DOHH2 (cell line): Measurements from ENCODE around the gene FYCO1.
A peak's percentile ranks its signal among the peaks of the same experiment; 100 is the strongest.

ENCODE experiments used
- H3F3A ChIP-seq: fragments of 200-600 bp; sonication (generic), shearing (Covaris generic); 2 replicates; pipeline ENCODE4 v1.6.0; 2016; ENCODE audit warnings: antibody characterized with exemption, mild to moderate bottlenecking; ENCODE audit not compliant: control insufficient read depth, insufficient read depth
- H3K27ac ChIP-seq: fragments of 200-600 bp; sonication (generic); 2 replicates; pipeline ENCODE4 v1.5.1; 2014; ENCODE audit warnings: low read depth, mild to moderate bottlenecking, low read length, moderate library complexity
- H3K27me3 ChIP-seq: fragments of 200-600 bp; sonication (generic); 2 replicates; pipeline ENCODE4 v1.6.1; 2014; ENCODE audit warnings: mild to moderate bottlenecking, low read length, mixed read lengths; ENCODE audit not compliant: control insufficient read depth
- H3K36me3 ChIP-seq: fragments of 200-600 bp; sonication (generic); 2 replicates; pipeline ENCODE4 v1.6.1; 2014; ENCODE audit warnings: mild to moderate bottlenecking, low read length, moderate library complexity, mixed read lengths; ENCODE audit not compliant: control insufficient read depth
- H3K4me1 ChIP-seq: fragments of 200-600 bp; sonication (generic); 2 replicates; pipeline ENCODE4 v1.6.1; 2014; ENCODE audit warnings: mild to moderate bottlenecking, low read length, mixed read lengths; ENCODE audit not compliant: control insufficient read depth
- H3K4me2 ChIP-seq: fragments of 200-600 bp; sonication (generic); 2 replicates; pipeline ENCODE4 v1.6.0; 2014; ENCODE audit warnings: mild to moderate bottlenecking, low read length, moderate library complexity
- H3K4me3 ChIP-seq: fragments of 200-600 bp; sonication (generic); 2 replicates; pipeline ENCODE4 v1.5.1; 2014; ENCODE audit warnings: mild to moderate bottlenecking, low read length, mixed read lengths
- H3K79me2 ChIP-seq: fragments of 200-600 bp; sonication (generic); 2 replicates; pipeline ENCODE4 v1.6.1; 2014; ENCODE audit warnings: mild to moderate bottlenecking, low read length, mixed read lengths; ENCODE audit not compliant: control insufficient read depth
- H3K9me2 ChIP-seq: fragments of 200-600 bp; sonication (generic); replicated peaks from 2 replicates; pipeline ENCODE4 v1.6.1; 2014; ENCODE audit warnings: mild to moderate bottlenecking, low read length, mixed read lengths; ENCODE audit not compliant: control insufficient read depth
- H3K9me3 ChIP-seq: fragments of 200-600 bp; sonication (generic); 2 replicates; pipeline ENCODE4 v1.6.1; 2014; ENCODE audit warnings: antibody characterized with exemption, low read length, mixed read lengths; ENCODE audit not compliant: control insufficient read depth, insufficient read depth
- H4K20me1 ChIP-seq: fragments of 200-600 bp; sonication (generic); 2 replicates; pipeline ENCODE4 v1.6.0; 2014; ENCODE audit warnings: low read depth, mild to moderate bottlenecking, antibody characterized with exemption, low read length, moderate library complexity; ENCODE audit not compliant: control insufficient read depth, insufficient read depth
- CTCF ChIP-seq: fragments of 200-600 bp; sonication (generic); IDR thresholded peaks from one replicate; pipeline ENCODE4 v1.5.1; 2014; ENCODE audit warnings: antibody characterized with exemption, mild to moderate bottlenecking, low read depth, low read length; ENCODE audit not compliant: poor library complexity, severe bottlenecking
- EZH2phosphoT487 ChIP-seq: fragments of 200-600 bp; sonication (generic); IDR thresholded peaks from 2 replicates; pipeline ENCODE4 v1.6.1; 2017; ENCODE audit warnings: borderline replicate concordance, mild to moderate bottlenecking, antibody characterized with exemption, low read length, moderate library complexity, mixed read lengths

FYCO1 gene

GRCh38 chr3:45929042-45929679 is 66.5 kb downstream of the FYCO1 start:
- H3K36me3 ChIP-seq = peaks cover 48% of the 10 kb centered on the region
- no peaks in the 10 kb centered on the region for H3K9me3 ChIP-seq
- H3K9me2 ChIP-seq = no peaks in the 10 kb centered on the region
- no peak overlapping the region for H3K4me2 ChIP-seq
- H3K27ac ChIP-seq = no peak overlapping the region
- TF ChIP-seq EZH2phosphoT487 = no peak
- TF ChIP-seq CTCF = peak; percentile 87
- no peaks in the 10 kb centered on the region for H3K79me2 ChIP-seq
- H3K27me3 ChIP-seq = no peaks in the 10 kb centered on the region
- no peaks in the 10 kb centered on the region for H3F3A ChIP-seq
- no peak overlapping the region for H3K4me3 ChIP-seq
- H4K20me1 ChIP-seq = no peaks in the 10 kb centered on the region
- H3K4me1 ChIP-seq = no peaks in the 10 kb centered on the region

GRCh38 chr3:45927881-45928280 is 67.7 kb downstream of the FYCO1 start:
- Histone ChIP-seq H3K79me2 (no peaks in the 10 kb centered on the region), H3K36me3 (peaks cover 47% of the 10 kb centered on the region), H3K4me3 (no peak overlapping the region), H3F3A (no peaks in the 10 kb centered on the region), H3K4me2 (no peak overlapping the region), H3K9me3 (no peaks in the 10 kb centered on the region), H3K27me3 (no peaks in the 10 kb centered on the region), H3K4me1 (no peaks in the 10 kb centered on the region), H4K20me1 (no peaks in the 10 kb centered on the region), H3K27ac (no peak overlapping the region), H3K9me2 (no peaks in the 10 kb centered on the region)
- TF ChIP-seq CTCF = no peak
- TF ChIP-seq EZH2phosphoT487 = no peak

- no peaks in the 10 kb centered on the region for H3K9me3 ChIP-seq
- H3K9me2 ChIP-seq = no peaks in the 10 kb centered on the region
- no peaks in the 10 kb centered on the region for H3F3A ChIP-seq
- H3K4me3 ChIP-seq = no peak overlapping the region
- H3K4me1 ChIP-seq = no peaks in the 10 kb centered on the region
- no peak overlapping the region for H3K4me2 ChIP-seq
- H4K20me1 ChIP-seq = no peaks in the 10 kb centered on the region
- no peak for TF ChIP-seq CTCF
- no peak for TF ChIP-seq EZH2phosphoT487
- H3K79me2 ChIP-seq = no peaks in the 10 kb centered on the region
- no peaks in the 10 kb centered on the region for H3K27me3 ChIP-seq
- peaks cover 32% of the 10 kb centered on the region for H3K36me3 ChIP-seq
- no peak overlapping the region for H3K27ac ChIP-seq
Measured at GRCh38 chr3:45923755-45924154, 71.9 kb downstream of the FYCO1 start.
